Osteocyte (in vitro differentiated cells): ENCODE measurements around the gene NOC3L. TPM values are rescaled to one million over a fixed set of nuclear protein-coding genes. Genes with fewer than 3 reads are reported as not detected.

Source experiments
- DNase-seq: peaks from one replicate; pipeline ENCODE4 v3.0.0; 2021; ENCODE audit warnings: mixed read lengths; ENCODE audit not compliant: unreplicated experiment; ENCODE audit errors: extremely low spot score
- H3K27ac Mint-ChIP-seq: one replicate; pipeline ENCODE4 v1.8.0; 2021; ENCODE audit warnings: mild to moderate bottlenecking, mixed read lengths; ENCODE audit not compliant: unreplicated experiment
- H3K27me3 Mint-ChIP-seq: one replicate; pipeline ENCODE4 v1.8.0; 2021; ENCODE audit warnings: mixed read lengths; ENCODE audit not compliant: unreplicated experiment
- H3K36me3 Mint-ChIP-seq: one replicate; pipeline ENCODE4 v1.8.0; 2021; ENCODE audit warnings: mixed read lengths; ENCODE audit not compliant: unreplicated experiment
- H3K4me1 Mint-ChIP-seq: one replicate; pipeline ENCODE4 v1.8.0; 2021; ENCODE audit warnings: mixed read lengths; ENCODE audit not compliant: unreplicated experiment
- H3K4me3 Mint-ChIP-seq: one replicate; pipeline ENCODE4 v1.8.0; 2021; ENCODE audit warnings: mild to moderate bottlenecking, moderate library complexity, mixed read lengths; ENCODE audit not compliant: unreplicated experiment
- H3K9me3 Mint-ChIP-seq: one replicate; pipeline ENCODE4 v1.8.0; 2021; ENCODE audit warnings: mixed read lengths; ENCODE audit not compliant: unreplicated experiment
- CTCF ChIP-seq: fragments of 200-600 bp; sonication (generic); IDR thresholded peaks from 2 replicates; pipeline ENCODE4 v1.5.0; 2021; ENCODE audit warnings: antibody characterized with exemption, mild to moderate bottlenecking, moderate library complexity
- total RNA-seq: library from RNA; stranded (reverse); gene quantifications from 2 replicates; pipeline ENCODE4 v1.2.1, GENCODE V29; 2021

The NOC3L gene
- total RNA-seq, 1 donor from 2014 or later, result 15.5 TPM

GRCh38 chr10:94333051-94333450 is 29.7 kb downstream of the NOC3L start:
- Mint-ChIP-seq H3K4me1 (peaks cover 5% of the 10 kb centered on the region), H3K36me3 (peaks cover 38% of the 10 kb centered on the region), H3K27me3 (no peaks in the 10 kb centered on the region)

GRCh38 chr10:94328613-94329012 is 34.1 kb downstream of the NOC3L start:
- Mint-ChIP-seq H3K36me3 (peaks cover 31% of the 10 kb centered on the region), H3K4me3 (no peak overlapping the region), H3K27ac (peak overlapping the region; percentile 52), H3K9me3 (no peaks in the 10 kb centered on the region), H3K4me1 (peaks cover 17% of the 10 kb centered on the region), H3K27me3 (no peaks in the 10 kb centered on the region)
- no peak for TF ChIP-seq CTCF
- no peak for DNase-seq

More at GRCh38 chr10:94333051-94333450, 29.7 kb downstream of the NOC3L start:
- Mint-ChIP-seq H3K9me3 (no peaks in the 10 kb centered on the region), H3K4me3 (no peak overlapping the region), H3K27ac (no peak overlapping the region)
- no peak for DNase-seq
- TF ChIP-seq CTCF, result no peak

GRCh38 chr10:94327649-94328048 is 35.1 kb downstream of the NOC3L start:
- Mint-ChIP-seq H3K27me3 (no peaks in the 10 kb centered on the region), H3K27ac (peak overlapping the region; percentile 83), H3K9me3 (no peaks in the 10 kb centered on the region), H3K4me3 (no peak overlapping the region), H3K36me3 (peaks cover 29% of the 10 kb centered on the region), H3K4me1 (peaks cover 17% of the 10 kb centered on the region)
- TF ChIP-seq CTCF, result no peak
- DNase-seq, result no peak

- Mint-ChIP-seq H3K4me3 (no peak overlapping the region), H3K27ac (no peak overlapping the region)
- TF ChIP-seq CTCF, result no peak
These were observed 38.0 kb downstream of the NOC3L start for GRCh38 chr10:94324609-94325233.

GRCh38 chr10:94320285-94320914 is 42.3 kb downstream of the NOC3L start:
- peak; percentile 88 for DNase-seq
- peak; percentile 93 for TF ChIP-seq CTCF
- Mint-ChIP-seq H3K36me3 (peaks cover 8% of the 10 kb centered on the region), H3K9me3 (no peaks in the 10 kb centered on the region), H3K4me1 (peaks cover 16% of the 10 kb centered on the region), H3K27ac (no peak overlapping the region), H3K27me3 (no peaks in the 10 kb centered on the region), H3K4me3 (no peak overlapping the region)

More at GRCh38 chr10:94324609-94325233, 38.0 kb downstream of the NOC3L start:
- H3K36me3 Mint-ChIP-seq, result peaks cover 19% of the 10 kb centered on the region
- H3K27me3 Mint-ChIP-seq, result no peaks in the 10 kb centered on the region
- no peak for DNase-seq
- no peaks in the 10 kb centered on the region for H3K9me3 Mint-ChIP-seq
- H3K4me1 Mint-ChIP-seq, result peaks cover 17% of the 10 kb centered on the region
